Loucy (cell line): Measurements from ENCODE around the gene BBX.

ENCODE experiments used
- H2AFZ ChIP-seq: fragments of 200-600 bp; sonication (generic); 2 replicates; pipeline ENCODE4 v1.6.0; 2016; ENCODE audit warnings: antibody characterized with exemption, mild to moderate bottlenecking, low read length, moderate library complexity
- H3F3A ChIP-seq: fragments of 200-600 bp; 2 replicates; pipeline ENCODE4 v1.6.0; 2016; ENCODE audit warnings: antibody characterized with exemption, low read depth, mild to moderate bottlenecking
- H3K27me3 ChIP-seq: fragments of 200-600 bp; sonication (generic); 2 replicates; pipeline ENCODE4 v1.6.1; 2014; ENCODE audit warnings: low read length, mild to moderate bottlenecking; ENCODE audit not compliant: insufficient read depth, poor library complexity, severe bottlenecking
- H3K36me3 ChIP-seq: fragments of 200-600 bp; sonication (generic); 2 replicates; pipeline ENCODE4 v1.6.1; 2016; ENCODE audit warnings: low read length; ENCODE audit not compliant: insufficient read depth
- H3K4me1 ChIP-seq: fragments of 200-600 bp; sonication (generic); 2 replicates; pipeline ENCODE4 v1.5.1; 2014; ENCODE audit warnings: low read length, mild to moderate bottlenecking; ENCODE audit not compliant: insufficient read depth, poor library complexity, severe bottlenecking
- H3K4me2 ChIP-seq: fragments of 200-600 bp; sonication (generic); 2 replicates; pipeline ENCODE4 v1.6.0; 2014; ENCODE audit warnings: antibody characterized with exemption, low read length, low read depth, mild to moderate bottlenecking; ENCODE audit not compliant: poor library complexity, severe bottlenecking
- H3K4me3 ChIP-seq: fragments of 200-600 bp; sonication (generic); 2 replicates; pipeline ENCODE4 v1.5.1; 2014; ENCODE audit warnings: low read length, mild to moderate bottlenecking, mixed read lengths; ENCODE audit not compliant: poor library complexity, severe bottlenecking
- H3K79me2 ChIP-seq: fragments of 200-600 bp; sonication (generic); 2 replicates; pipeline ENCODE4 v1.6.1; 2014; ENCODE audit warnings: low read length; ENCODE audit not compliant: insufficient read depth
- H3K9ac ChIP-seq: fragments of 200-600 bp; sonication (generic); 2 replicates; pipeline ENCODE4 v1.6.0; 2014; ENCODE audit warnings: mild to moderate bottlenecking, low read depth, low read length, moderate library complexity; ENCODE audit not compliant: poor library complexity, severe bottlenecking
- H3K9me2 ChIP-seq: fragments of 200-600 bp; sonication (generic); replicated peaks from 2 replicates; pipeline ENCODE4 v1.6.1; 2016; ENCODE audit warnings: low read depth, low read length, mixed read lengths
- H3K9me3 ChIP-seq: fragments of 200-600 bp; sonication (generic); 2 replicates; pipeline ENCODE4 v1.6.1; 2014; ENCODE audit warnings: mild to moderate bottlenecking, antibody characterized with exemption, low read length, low read depth; ENCODE audit not compliant: insufficient read depth
- H4K20me1 ChIP-seq: fragments of 200-600 bp; sonication (generic); 2 replicates; pipeline ENCODE4 v1.6.0; 2014; ENCODE audit warnings: antibody characterized with exemption, low read length, mild to moderate bottlenecking; ENCODE audit not compliant: insufficient read depth, poor library complexity, severe bottlenecking
- EZH2phosphoT487 ChIP-seq: fragments of 200-600 bp; IDR thresholded peaks from 2 replicates; pipeline ENCODE4 v1.6.1; 2018; ENCODE audit warnings: antibody characterized with exemption, mild to moderate bottlenecking, moderate library complexity, borderline replicate concordance
- TF ChIP-seq, protein P1 (sequence below): fragments of 200-600 bp; sonication (generic); conservative IDR thresholded peaks from 2 replicates; pipeline ENCODE4 v1.5.1; 2014; ENCODE audit warnings: mild to moderate bottlenecking, antibody characterized with exemption, low read length

The BBX gene

DNA sequence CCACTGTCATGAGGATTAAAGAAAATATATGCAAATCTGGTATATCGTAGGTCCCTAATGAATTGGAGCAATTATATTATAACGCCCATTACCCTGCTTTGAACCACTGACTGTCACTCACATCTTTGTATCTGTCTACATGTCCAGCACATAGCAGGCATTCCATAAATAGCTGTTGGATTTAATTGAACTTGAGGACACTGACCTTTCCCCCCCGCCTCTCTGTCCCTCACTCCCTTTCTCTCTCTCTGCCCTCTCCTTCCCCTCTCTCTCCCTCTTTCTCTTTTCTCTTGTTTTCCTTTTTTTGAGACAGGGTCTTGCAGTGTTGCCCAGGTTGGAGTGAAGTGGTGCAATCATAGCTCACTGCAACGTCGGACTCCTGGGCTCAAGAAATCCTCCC lies 335.1 kb downstream of the BBX start:
- Histone ChIP-seq H3K9me3 (no peaks in the 10 kb centered on the region), H3K27me3 (no peaks in the 10 kb centered on the region), H3K4me1 (no peaks in the 10 kb centered on the region), H3K79me2 (no peaks in the 10 kb centered on the region), H3K9me2 (no peaks in the 10 kb centered on the region), H3K4me3 (no peak overlapping the region), H3K4me2 (no peak overlapping the region), H4K20me1 (no peaks in the 10 kb centered on the region), H2AFZ (no peak overlapping the region), H3K36me3 (no peaks in the 10 kb centered on the region), H3K9ac (no peak overlapping the region), H3F3A (no peaks in the 10 kb centered on the region)
- TF ChIP-seq, protein P1, sequence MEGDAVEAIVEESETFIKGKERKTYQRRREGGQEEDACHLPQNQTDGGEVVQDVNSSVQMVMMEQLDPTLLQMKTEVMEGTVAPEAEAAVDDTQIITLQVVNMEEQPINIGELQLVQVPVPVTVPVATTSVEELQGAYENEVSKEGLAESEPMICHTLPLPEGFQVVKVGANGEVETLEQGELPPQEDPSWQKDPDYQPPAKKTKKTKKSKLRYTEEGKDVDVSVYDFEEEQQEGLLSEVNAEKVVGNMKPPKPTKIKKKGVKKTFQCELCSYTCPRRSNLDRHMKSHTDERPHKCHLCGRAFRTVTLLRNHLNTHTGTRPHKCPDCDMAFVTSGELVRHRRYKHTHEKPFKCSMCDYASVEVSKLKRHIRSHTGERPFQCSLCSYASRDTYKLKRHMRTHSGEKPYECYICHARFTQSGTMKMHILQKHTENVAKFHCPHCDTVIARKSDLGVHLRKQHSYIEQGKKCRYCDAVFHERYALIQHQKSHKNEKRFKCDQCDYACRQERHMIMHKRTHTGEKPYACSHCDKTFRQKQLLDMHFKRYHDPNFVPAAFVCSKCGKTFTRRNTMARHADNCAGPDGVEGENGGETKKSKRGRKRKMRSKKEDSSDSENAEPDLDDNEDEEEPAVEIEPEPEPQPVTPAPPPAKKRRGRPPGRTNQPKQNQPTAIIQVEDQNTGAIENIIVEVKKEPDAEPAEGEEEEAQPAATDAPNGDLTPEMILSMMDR: no peak
- TF ChIP-seq EZH2phosphoT487: no peak

DNA sequence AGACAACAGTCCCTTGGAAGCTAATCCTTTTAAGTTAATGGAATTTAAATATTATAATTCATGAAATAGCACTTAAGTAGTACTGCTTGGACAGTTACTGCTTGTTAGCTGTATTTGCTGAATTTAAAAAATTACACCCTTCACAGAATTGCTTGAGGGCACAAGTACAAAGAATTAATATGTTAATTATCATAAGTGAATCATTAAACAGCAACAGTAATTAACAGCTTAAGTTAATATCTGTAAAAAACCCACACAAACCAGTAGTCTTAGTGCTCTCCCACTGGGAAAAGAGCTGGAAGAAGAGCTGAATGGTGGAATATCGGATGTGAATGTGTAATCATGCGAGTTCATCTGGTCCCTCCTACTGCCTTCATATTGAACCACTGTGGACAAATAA lies 336.1 kb downstream of the BBX start:
- Histone ChIP-seq H4K20me1 (no peaks in the 10 kb centered on the region), H3K9me3 (no peaks in the 10 kb centered on the region), H3K9me2 (no peaks in the 10 kb centered on the region), H3K4me2 (no peak overlapping the region), H3K36me3 (no peaks in the 10 kb centered on the region), H3K9ac (no peak overlapping the region), H3K4me3 (no peak overlapping the region), H3K27me3 (no peaks in the 10 kb centered on the region), H3K4me1 (no peaks in the 10 kb centered on the region), H2AFZ (no peak overlapping the region), H3F3A (no peaks in the 10 kb centered on the region), H3K79me2 (no peaks in the 10 kb centered on the region)
- no peak for TF ChIP-seq EZH2phosphoT487
- TF ChIP-seq, protein P1: no peak
